CD4-positive, alpha-beta memory T cell (primary cell): Measurements from ENCODE around the gene TMEM234. TPM values are rescaled to one million over a fixed set of nuclear protein-coding genes. Genes with fewer than 3 reads are reported as not detected.
A peak's percentile ranks its signal among the peaks of the same experiment; 100 is the strongest.

Experiments used
- CTCF ChIA-PET: fragments of 350-600 bp; sonication (Branson Sonifier 250); formaldehyde crosslinking; loops from one replicate; lab custom pipeline; 2021; ENCODE audit warnings: inconsistent platforms; ENCODE audit not compliant: partially characterized antibody; lab: Charles Lee
- POLR2A ChIA-PET: fragments of 350-600 bp; sonication (Branson Sonifier 250); formaldehyde crosslinking; loops from one replicate; lab custom pipeline; 2021; ENCODE audit not compliant: partially characterized antibody; lab: Charles Lee
- DNase-seq, 5 donors: peaks; one replicate each; pipeline versions ENCODE4 v3.0.0 to v3.0.0-alpha.2; 2020 to 2022; ENCODE audit warnings: mixed read lengths in 1 of 5
- H3K27ac ChIP-seq: one replicate; pipeline ENCODE4 v1.7.0; 2013; ENCODE audit warnings: low read depth, low read length
- H3K27me3 ChIP-seq: 2 replicates; pipeline ENCODE4 v1.7.0; 2013; ENCODE audit warnings: mild to moderate bottlenecking, low read length, moderate library complexity; ENCODE audit not compliant: insufficient read depth
- H3K36me3 ChIP-seq: 2 replicates; pipeline ENCODE4 v1.7.0; 2013; ENCODE audit warnings: mild to moderate bottlenecking, low read length, moderate library complexity; ENCODE audit not compliant: insufficient read depth
- H3K4me1 ChIP-seq: 2 replicates; pipeline ENCODE4 v1.7.0; 2013; ENCODE audit warnings: mild to moderate bottlenecking, low read length, moderate library complexity; ENCODE audit not compliant: insufficient read depth
- H3K4me3 ChIP-seq, 2 donors: one replicate each; pipeline ENCODE4 v1.7.0; 2013; ENCODE audit warnings: low read length in 2 of 2, mild to moderate bottlenecking in 1 of 2
- H3K9me3 ChIP-seq, 2 donors: one replicate each; pipeline ENCODE4 v1.7.0; 2013; ENCODE audit warnings: low read length in 2 of 2, control low read depth in 1 of 2; ENCODE audit not compliant: control insufficient read depth in 1 of 2
- H3K27ac Mint-ChIP-seq, 7 donors: one replicate each; pipeline ENCODE4 v1.8.0; 2020 to 2021; ENCODE audit warnings: mixed read lengths in 7 of 7, mild to moderate bottlenecking in 6 of 7, inconsistent platforms in 3 of 7, moderate library complexity in 3 of 7
- H3K27me3 Mint-ChIP-seq, 2 donors: one replicate each; pipeline ENCODE4 v1.8.0; 2020 to 2021; ENCODE audit warnings: mixed read lengths in 2 of 2
- H3K36me3 Mint-ChIP-seq, 2 donors: one replicate each; pipeline ENCODE4 v1.8.0; 2020 to 2021; ENCODE audit warnings: mixed read lengths in 2 of 2, inconsistent platforms in 1 of 2, mild to moderate bottlenecking in 1 of 2
- H3K4me1 Mint-ChIP-seq, 4 donors: one replicate each; pipeline ENCODE4 v1.8.0; 2020 to 2021; ENCODE audit warnings: mixed read lengths in 4 of 4, mild to moderate bottlenecking in 1 of 4
- H3K4me3 Mint-ChIP-seq, 8 donors: one replicate each; pipeline ENCODE4 v1.8.0; 2020 to 2021; ENCODE audit warnings: mixed read lengths in 8 of 8, mild to moderate bottlenecking in 7 of 8, moderate library complexity in 6 of 8, inconsistent platforms in 3 of 8
- H3K9me3 Mint-ChIP-seq, 8 donors: one replicate each; pipeline ENCODE4 v1.8.0; 2020 to 2021; ENCODE audit warnings: mixed read lengths in 8 of 8, mild to moderate bottlenecking in 5 of 8, inconsistent platforms in 3 of 8, moderate library complexity in 1 of 8
- intact Hi-C: fragments of 100-400 bp; cut with micrococcal nuclease; formaldehyde crosslinking; loops from one replicate; pipeline ENCODE4 v1.15.1; 2023
- polyA plus RNA-seq, 2 donors: library from polyadenylated mRNA; unstranded; fragments of 300-500 nt; fragmentation: Illumina TruSeq; gene quantifications; one replicate each; pipeline ENCODE4 v1.2.3, GENCODE V29; 2021
- total RNA-seq, 2 experiments: library from RNA; stranded (reverse); gene quantifications; one replicate each; pipeline ENCODE4 v1.2.3, GENCODE V29; 2021

The TMEM234 gene
- total and polyA plus RNA-seq, 4 experiments from 2014 or later = 5.1 to 30.7 (median 16.6) TPM

GRCh38 chr1:32247983-32248889, 26.1 kb upstream of the TMEM234 start:
- H3K4me1 ChIP-seq = peaks cover 52% of the 10 kb centered on the region
- H3K4me1 Mint-ChIP-seq = peaks cover 26 to 64% (median 37%) of the 10 kb centered on the region in 4 donors
- H3K9me3 Mint-ChIP-seq = peaks cover 0 to 1% (median 0%) of the 10 kb centered on the region in 8 donors
- H3K27me3 ChIP-seq = no peaks in the 10 kb centered on the region
- H3K27me3 Mint-ChIP-seq = no peaks in the 10 kb centered on the region
- no peaks in the 10 kb centered on the region for H3K9me3 ChIP-seq
- CTCF ChIA-PET = interaction anchor here (0.6 to 10.0 kb wide), 38 partner anchors 8 to 175 kb away, joined by 3 to 151 read pairs (median 6); partner anchors contain the start of genes CCDC28B, DCDC2B, HDAC1 and IQCC
- peak; percentile 63 to 75 (median 68) for DNase-seq
- H3K27ac ChIP-seq = peak overlapping the region; percentile 89
- H3K36me3 Mint-ChIP-seq = peaks cover 16 to 20% of the 10 kb centered on the region in 2 donors
- H3K4me3 ChIP-seq = peak overlapping the region; percentile 42
- peak overlapping the region; percentile 91 to 99 (median 99) for H3K27ac Mint-ChIP-seq
- intact Hi-C loops = no loop called here
- POLR2A ChIA-PET = interaction anchor here (0.6 to 26.9 kb wide), 21 partner anchors 1 to 146 kb away, joined by 3 to 819 read pairs (median 8); partner anchors contain the start of genes BSDC1, CCDC28B, EIF3I and FAM167B
- H3K4me3 Mint-ChIP-seq = peak overlapping the region; percentile 82 to 100 (median 94)
- H3K36me3 ChIP-seq = no peaks in the 10 kb centered on the region

- Mint-ChIP-seq H3K9me3 (peaks cover 0 to 1% (median 0%) of the 10 kb centered on the region in 8 donors), H3K36me3 (peaks cover 9 to 14% of the 10 kb centered on the region in 2 donors), H3K4me3 (peak overlapping the region in 4 of 8 donors; percentile 82 to 86 (median 84)), H3K4me1 (peaks cover 24 to 59% (median 37%) of the 10 kb centered on the region in 4 donors), H3K27ac (peak overlapping the region; percentile 91 to 99 (median 99)), H3K27me3 (no peaks in the 10 kb centered on the region)
- intact Hi-C loops = no loop called here
- ChIA-PET CTCF (interaction anchor here (1.2 to 10.0 kb wide), 21 partner anchors 7 to 174 kb away, joined by 3 to 151 read pairs (median 8); partner anchors contain the start of genes DCDC2B, HDAC1 and IQCC), POLR2A (interaction anchor here (1.1 to 26.9 kb wide), 10 partner anchors 2 to 125 kb away, joined by 3 to 819 read pairs (median 114); partner anchors contain the start of genes EIF3I, FAM167B, HDAC1 and LCK)
- Histone ChIP-seq H3K9me3 (no peaks in the 10 kb centered on the region), H3K36me3 (no peaks in the 10 kb centered on the region), H3K27ac (peak overlapping the region; percentile 89), H3K4me1 (peaks cover 52% of the 10 kb centered on the region), H3K4me3 (no peak overlapping the region), H3K27me3 (no peaks in the 10 kb centered on the region)
- no peak for DNase-seq
Measured at GRCh38 chr1:32247452-32247851, 25.3 kb upstream of the TMEM234 start.

- no peaks in the 10 kb centered on the region for H3K27me3 Mint-ChIP-seq
- Histone ChIP-seq H3K36me3 (no peaks in the 10 kb centered on the region), H3K27ac (peak within 1 kb of the TSS; percentile 89), H3K27me3 (no peaks in the 10 kb centered on the region), H3K4me1 (peaks cover 52% of the 10 kb centered on the region), H3K4me3 (peak within 1 kb of the TSS in 1 of 2 donors; percentile 42), H3K9me3 (no peaks in the 10 kb centered on the region)
- no peak for DNase-seq
- peaks cover 0 to 1% (median 0%) of the 10 kb centered on the region in 8 donors for H3K9me3 Mint-ChIP-seq
- H3K4me3 Mint-ChIP-seq = peak within 1 kb of the TSS; percentile 79 to 91 (median 84)
- ChIA-PET CTCF (interaction anchor here (1.4 to 5.8 kb wide), 6 partner anchors 12 to 126 kb away, joined by 3 to 90 read pairs (median 51); partner anchors contain the start of genes DCDC2B and HDAC1), POLR2A (interaction anchor here (9.7 to 26.9 kb wide), 5 partner anchors 3 to 75 kb away, joined by 96 to 819 read pairs (median 226); partner anchors contain the start of genes FAM167B, HDAC1 and LCK)
- peaks cover 26 to 60% (median 39%) of the 10 kb centered on the region in 4 donors for H3K4me1 Mint-ChIP-seq
- intact Hi-C loops = no loop called here
- peaks cover 4 to 8% of the 10 kb centered on the region in 2 donors for H3K36me3 Mint-ChIP-seq
- peak within 1 kb of the TSS; percentile 91 to 99 (median 99) for H3K27ac Mint-ChIP-seq
Measured at GRCh38 chr1:32246888-32247273, 24.7 kb upstream of the TMEM234 start, which contains the start of gene FAM167B. Gene FAM167B, plus strand, starts transcription at chr1:32247222. Its CDS starts 200 bp downstream, at chr1:32247422.

GRCh38 chr1:32242341-32242851, 20.2 kb upstream of the TMEM234 start:
- H3K36me3 Mint-ChIP-seq = no peaks in the 10 kb centered on the region
- H3K4me3 Mint-ChIP-seq = peak overlapping the region in 5 of 8 donors; percentile 7 to 68 (median 30)
- ChIA-PET POLR2A (interaction anchor here (1.3 to 26.9 kb wide), 4 partner anchors 16 to 93 kb away, joined by 4 to 819 read pairs (median 30); partner anchors contain the start of genes FAM167B, HDAC1, LCK and MARCKSL1), CTCF (interaction anchor here (1.2 to 7.4 kb wide), 5 partner anchors 10 to 47 kb away, joined by 3 to 151 read pairs (median 35); partner anchors contain the start of genes HDAC1 and LCK)
- Histone ChIP-seq H3K9me3 (no peaks in the 10 kb centered on the region), H3K36me3 (no peaks in the 10 kb centered on the region), H3K4me1 (peaks cover 31% of the 10 kb centered on the region), H3K27ac (no peak overlapping the region), H3K4me3 (no peak overlapping the region), H3K27me3 (no peaks in the 10 kb centered on the region)
- DNase-seq = no peak
- no peaks in the 10 kb centered on the region for H3K27me3 Mint-ChIP-seq
- H3K9me3 Mint-ChIP-seq = no peaks in the 10 kb centered on the region
- H3K27ac Mint-ChIP-seq = peak overlapping the region in 5 of 7 donors; percentile 29 to 75 (median 48)
- intact Hi-C loops = no loop called here
- H3K4me1 Mint-ChIP-seq = peaks cover 5 to 43% (median 22%) of the 10 kb centered on the region in 4 donors

GRCh38 chr1:32241001-32241763, 19.0 kb upstream of the TMEM234 start:
- peak in 4 of 5 donors; percentile 38 to 44 (median 41) for DNase-seq
- Histone ChIP-seq H3K4me3 (peak overlapping the region; percentile 81), H3K27ac (peak overlapping the region; percentile 48), H3K36me3 (no peaks in the 10 kb centered on the region), H3K4me1 (peaks cover 19% of the 10 kb centered on the region), H3K9me3 (no peaks in the 10 kb centered on the region), H3K27me3 (no peaks in the 10 kb centered on the region)
- Mint-ChIP-seq H3K27me3 (no peaks in the 10 kb centered on the region), H3K36me3 (no peaks in the 10 kb centered on the region), H3K4me1 (peaks cover 0 to 35% (median 17%) of the 10 kb centered on the region in 4 donors), H3K9me3 (no peaks in the 10 kb centered on the region), H3K4me3 (peak overlapping the region; percentile 87 to 93 (median 90)), H3K27ac (peak overlapping the region; percentile 68 to 88 (median 87))
- CTCF ChIA-PET = interaction anchor here (0.6 to 7.4 kb wide), 39 partner anchors 10 to 170 kb away, joined by 3 to 151 read pairs (median 5); partner anchors contain the start of genes CCDC28B, HDAC1, IQCC and LCK
- POLR2A ChIA-PET = interaction anchor here (0.9 to 26.9 kb wide), 33 partner anchors 14 to 279 kb away, joined by 3 to 819 read pairs (median 8); partner anchors contain the start of genes BSDC1, CCDC28B, EIF3I and FAM167B
- intact Hi-C loops = loop anchor here (2.0 kb wide), 2 partner anchors 32 to 110 kb away; no protein-coding TSS in a partner anchor
